GM18858 (cell line): ENCODE measurements around the gene FAM3D.
"Not testable (repeated sequence)": the region's sequence is repeated elsewhere in the genome, so short reads cannot be mapped to it uniquely, and the experiment has no call there.

Experiments used
- ATAC-seq: cut with Tn5 transposase; IDR thresholded peaks from one replicate; pipeline ENCODE4 v1.9.1; 2021; ENCODE audit not compliant: unreplicated experiment

The FAM3D gene

DNA sequence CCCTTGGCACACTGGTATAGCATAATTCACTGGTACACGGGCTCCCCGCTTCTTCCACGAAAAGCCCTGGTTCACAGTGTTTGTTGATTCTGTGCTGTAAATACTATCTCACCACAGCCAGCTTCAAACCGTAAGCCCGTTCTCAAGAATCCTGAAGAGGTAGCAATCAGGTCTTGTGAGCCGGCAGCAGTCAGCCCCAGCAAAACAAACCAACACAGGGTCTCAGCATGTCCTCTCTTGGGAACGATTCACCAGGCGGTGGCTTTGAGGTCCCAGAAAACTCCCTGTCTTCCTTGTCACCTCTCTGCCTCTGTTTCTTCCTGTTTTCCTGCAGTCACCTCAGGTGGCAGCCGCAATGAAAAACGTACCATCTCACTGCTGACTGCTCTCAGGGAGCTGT, 19.1 kb upstream of the FAM3D start:
- no peak for ATAC-seq

DNA sequence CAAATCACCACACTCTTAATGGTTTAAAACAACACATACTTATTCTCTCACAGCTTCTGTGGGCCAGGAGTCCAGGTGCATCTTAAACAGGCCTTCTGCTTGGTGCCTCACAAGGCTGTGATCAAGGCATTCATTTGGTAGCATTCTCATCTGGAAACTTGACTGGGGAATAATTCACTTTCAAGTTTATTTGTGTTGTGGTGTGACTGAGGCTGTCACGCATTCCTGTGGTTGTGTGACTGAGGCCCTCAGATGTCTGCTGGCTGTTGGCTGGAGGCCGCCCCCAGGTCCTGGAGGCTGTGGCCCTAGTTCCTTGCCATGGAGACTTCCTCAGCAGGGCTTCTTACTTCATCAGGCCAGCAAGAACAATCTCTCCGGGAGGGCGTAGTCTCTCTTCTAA, 16.9 kb upstream of the FAM3D start:
- ATAC-seq: no peak

DNA sequence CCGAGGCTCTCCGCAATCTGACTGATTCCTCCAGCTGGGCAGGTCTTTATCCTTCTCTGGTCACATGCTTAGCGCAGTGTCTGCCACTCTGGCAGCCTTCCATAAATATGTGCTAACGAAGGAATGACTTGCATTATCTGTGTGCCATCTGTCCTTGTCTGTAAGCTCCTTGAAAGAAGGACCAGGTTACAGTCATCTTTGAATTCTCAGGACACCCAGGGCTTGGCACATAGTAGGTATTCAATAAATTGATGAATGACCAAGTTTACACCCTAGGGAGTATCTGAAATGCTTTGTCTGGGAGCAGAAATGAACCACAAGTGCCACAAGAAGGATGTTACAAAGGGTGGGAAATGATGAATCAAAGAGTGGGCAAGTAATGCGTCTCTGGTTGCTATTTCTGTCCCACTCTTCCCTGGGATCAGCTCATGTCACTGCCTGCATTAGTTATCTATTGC, 16.5 kb upstream of the FAM3D start:
- ATAC-seq: no peak

DNA sequence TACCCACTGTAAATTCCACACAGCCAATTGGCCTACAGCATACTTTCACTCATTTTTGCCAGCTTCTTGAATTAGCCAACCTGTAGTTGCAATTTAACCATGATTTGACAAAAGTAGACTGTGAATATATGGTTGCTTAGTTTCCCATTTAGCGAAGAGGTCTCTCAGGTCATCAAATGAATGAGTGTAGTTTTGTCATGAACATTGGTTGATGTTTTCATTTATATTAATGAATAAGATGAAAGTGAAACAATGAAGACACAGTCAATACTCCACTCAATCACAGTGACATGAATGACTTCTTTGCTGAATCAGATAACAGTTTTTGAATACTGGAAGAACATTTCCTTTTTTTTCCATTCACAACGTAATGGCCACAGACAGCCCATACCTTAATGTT, 15.3 kb upstream of the FAM3D start:
- no peak for ATAC-seq

DNA sequence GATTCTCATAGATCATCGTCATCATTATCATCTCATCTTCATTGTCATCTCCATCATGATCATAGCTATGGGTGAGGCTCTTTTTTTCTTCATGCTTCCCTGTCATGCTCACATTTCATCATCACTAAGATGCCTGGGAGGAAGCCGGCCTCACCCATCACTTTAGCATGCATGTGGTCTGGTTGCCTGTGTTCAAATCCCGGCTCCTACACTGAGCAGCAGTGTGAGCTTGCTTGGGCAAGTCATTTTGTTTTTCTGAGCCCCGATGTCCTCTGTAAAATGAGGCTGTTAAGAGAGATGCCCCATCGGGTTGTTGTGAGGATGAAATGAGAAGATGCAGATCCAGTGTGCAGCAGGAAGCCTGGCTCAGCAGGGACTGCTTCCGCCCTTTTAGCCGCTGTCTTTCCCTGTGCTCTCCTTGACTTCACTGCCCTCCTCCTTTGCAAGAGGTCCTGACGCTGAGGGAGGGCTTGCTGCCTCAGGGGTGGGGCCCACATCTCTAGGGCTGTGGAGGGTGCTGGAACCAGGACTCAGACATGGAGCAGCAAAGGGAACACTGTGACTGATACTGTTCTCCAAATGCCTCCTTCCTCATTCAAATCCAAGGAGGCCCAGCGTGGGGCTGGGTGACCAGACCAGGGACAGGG, 14.4 kb upstream of the FAM3D start:
- no peak for ATAC-seq

DNA sequence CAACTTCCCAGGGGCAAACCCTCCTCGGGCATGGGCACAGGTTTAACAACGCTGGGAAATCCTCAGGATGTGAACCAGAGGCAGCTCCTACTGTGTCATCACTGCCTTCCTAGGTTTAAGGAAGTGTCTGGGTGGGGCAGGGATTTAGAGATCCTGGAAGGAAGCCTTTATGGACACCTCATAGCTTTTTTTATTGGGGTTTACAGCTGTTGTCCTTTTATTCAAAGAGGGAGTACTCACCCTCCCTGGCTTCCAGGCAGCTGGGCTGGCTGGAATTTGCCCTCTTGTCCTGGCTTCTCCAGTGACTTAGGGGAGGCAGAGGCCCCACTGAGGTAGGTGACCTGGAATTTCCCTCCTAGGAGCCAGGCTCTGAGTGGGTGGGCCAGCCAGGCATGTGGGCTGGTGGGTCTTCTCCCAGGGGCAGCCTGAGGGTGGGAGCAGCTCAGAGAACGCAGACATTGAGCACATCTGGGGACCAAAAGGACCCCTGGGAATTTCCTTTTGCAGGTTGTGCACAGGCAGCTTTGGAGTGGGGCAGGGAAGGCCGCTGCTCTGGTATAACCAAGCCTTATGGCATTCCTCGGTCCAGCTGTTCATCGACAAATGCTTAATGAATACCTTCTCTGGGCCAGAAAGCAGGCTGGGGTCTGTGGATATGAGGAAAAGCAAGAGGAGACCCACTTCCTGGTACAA, 13.5 kb upstream of the FAM3D start:
- no peak for ATAC-seq

DNA sequence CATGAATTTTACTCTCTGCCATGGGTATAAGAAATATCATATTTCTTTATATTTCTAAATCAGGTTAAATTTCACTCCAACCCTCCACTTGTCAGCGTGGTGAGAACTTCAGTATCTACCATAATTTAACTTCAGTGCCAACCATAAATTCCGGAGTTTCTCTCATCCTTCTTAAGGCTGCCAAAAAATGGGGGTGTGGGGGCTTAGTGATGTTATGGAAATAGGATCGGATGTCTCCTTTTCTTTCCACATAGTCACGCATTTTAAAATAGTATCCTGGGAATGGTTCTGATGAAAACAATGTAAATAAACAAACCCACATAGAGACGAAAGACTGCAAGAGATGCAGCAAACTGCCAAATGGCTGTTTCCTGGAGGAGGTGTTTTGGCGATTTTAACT, 12.9 kb upstream of the FAM3D start:
- no peak for ATAC-seq

DNA sequence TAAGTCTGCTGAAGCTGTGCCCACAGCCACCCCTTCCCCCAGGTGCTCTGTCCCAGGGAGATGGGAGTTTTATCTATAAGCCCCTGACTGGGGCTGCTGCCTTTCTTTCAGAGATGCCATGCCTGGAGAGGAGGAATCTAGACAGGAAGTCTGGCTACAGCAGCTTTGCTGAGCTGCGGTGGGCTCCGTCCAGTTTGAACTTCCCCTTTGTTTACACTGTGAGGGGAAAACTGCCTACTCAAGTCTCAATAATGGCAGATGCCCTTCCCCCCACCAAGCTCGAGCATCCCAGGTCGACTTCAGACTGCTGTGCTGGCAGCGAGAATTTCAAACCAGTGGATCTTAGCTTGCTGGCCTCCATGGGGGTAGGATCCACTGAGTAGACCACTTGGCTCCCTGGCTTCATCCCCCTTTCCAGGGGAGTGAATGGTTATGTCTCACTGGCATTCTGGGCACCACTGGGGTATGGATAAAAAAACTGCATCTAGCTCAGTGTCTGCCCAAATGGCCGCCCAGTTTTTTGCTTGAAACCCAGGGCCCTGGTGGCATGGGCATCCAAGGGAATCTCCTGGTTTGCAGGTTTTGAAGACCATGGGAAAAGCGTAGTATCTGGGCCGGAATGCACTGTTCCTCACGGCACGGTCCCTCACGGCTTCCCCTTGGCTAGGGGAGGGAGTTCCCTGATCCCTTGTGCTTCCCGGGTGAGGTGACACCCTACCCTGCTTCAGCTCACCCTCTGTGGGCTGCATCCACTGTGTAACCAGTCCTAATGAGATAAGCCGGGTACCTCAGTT, 11.8 kb upstream of the FAM3D start:
- not testable (repeated sequence) for ATAC-seq

DNA sequence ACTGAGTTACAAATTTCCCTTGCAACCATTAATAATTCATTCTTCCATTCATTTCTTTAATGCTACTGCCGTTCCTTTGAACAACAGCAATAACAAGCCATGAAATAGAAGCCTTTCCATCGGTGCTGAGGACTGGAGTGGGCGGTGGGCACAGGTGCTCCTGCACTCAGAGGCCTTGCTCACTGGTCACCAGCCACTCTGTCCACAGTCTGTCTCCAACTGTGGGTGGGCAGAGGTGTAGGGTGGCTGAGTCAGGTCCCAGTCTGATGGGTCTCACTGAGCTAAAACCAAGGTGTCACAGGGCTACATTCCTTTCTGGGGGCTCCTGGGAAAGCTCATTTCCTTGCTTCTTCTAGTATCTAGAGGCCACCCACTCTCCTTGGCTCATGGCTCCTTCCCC, 6.3 kb upstream of the FAM3D start:
- ATAC-seq: no peak

DNA sequence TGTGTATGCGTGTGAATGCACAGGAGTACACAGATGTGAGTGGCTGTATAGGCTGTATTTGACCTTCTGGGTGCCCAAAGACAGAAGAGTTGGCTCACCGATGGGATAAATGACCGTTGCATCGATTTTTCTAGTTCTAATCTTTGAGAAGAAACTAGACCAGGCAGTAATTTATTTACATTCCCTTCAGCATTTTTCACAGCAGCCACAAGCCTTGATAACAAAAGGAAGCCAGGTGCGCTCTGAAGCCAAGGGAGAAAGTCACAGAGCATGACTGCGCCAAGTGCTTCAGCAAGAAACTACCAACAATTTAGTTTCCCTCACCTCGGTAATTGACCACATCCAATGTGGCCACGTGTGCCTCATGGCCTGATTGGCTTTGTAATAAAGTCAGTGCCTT, 5.9 kb upstream of the FAM3D start:
- ATAC-seq: no peak

DNA sequence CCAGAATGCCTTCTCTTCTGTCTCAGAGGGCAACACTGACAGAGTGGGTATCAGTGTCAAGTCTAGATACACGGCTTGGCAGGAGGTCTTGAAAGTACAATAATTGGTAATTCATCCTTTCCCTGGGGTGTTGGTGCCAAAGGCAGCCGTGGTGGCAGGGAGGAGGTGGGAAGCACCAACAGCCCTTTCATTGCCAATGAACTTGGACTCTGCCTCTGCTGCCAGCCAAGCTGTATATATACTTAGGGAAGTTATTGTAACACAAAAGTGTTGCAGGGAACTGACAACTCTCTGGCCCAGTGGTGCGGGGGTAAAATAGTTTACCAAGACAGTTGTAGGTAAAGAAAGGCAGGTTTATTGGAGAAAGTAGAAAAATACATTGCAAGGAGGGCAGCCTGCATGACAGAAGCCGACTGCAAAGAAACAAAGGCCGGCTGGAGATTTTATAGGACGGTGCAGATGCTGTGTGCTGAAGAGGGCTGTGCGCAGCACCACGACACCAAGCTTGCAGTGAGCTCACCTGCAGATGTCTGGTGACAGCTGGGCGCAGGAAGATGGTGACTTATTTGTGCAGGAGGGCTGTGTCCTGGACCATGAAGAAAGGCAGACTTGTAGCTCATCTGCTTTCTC, 4.0 kb upstream of the FAM3D start:
- no peak for ATAC-seq

DNA sequence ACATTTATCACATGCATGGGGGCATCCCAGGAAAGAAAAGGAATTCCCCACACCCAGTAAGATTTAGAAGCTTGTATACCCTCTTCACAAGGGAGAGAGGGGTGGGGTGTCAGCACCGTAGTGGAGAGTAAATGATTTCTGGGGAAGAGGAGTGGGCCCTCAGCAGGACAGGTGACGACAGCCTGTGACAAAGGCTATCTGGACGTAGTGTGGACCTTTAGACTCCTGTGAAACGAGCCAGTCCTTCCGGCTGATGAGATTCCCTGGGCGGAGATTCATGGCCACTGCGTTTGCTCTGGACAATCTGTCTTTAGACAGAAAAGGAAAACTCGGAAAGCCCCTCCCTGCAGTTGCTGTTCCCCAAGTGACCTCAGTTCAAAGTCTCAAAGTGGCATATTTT, 1.7 kb upstream of the FAM3D start:
- no peak for ATAC-seq

DNA sequence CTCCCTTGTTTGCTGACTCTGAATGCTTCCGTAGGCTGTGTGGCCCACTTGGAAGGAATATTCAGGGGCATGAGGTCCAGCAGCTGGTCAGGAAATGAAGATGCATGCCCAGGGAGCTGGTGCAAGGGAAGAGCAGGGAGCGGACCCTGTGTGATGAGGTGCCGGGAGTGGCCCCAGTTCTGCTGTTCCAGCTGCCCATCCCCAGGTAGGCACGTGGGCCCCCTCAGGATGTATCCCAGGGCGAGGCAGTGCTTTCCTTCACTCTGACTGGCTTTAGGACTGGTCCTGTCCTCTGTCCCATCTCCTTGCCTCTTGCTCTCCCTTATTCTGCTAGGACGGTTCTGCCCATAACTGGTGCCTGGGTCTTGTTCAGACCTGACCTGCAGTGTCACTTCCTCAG, 1.1 kb upstream of the FAM3D start:
- no peak for ATAC-seq

DNA sequence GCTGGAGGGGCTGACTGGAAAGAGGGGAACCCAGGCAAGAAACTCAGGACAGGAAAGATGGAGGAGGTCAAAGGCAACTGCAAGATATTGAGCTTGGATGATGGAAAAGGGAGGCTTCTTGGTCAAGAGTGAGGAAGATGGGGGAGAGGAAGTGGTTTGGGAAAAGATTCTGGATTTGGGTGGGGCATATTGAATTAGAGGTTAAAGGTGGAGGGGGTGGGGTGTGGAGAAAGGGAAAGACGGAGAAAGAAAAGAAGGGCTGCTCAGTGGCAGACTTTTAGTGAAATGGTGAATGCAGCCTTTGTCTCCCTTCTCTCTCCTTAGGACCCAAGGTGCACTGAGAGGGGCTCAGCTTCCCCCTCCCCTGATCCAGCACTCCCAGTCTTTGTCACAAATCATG, 655 bp upstream of the FAM3D start:
- no peak for ATAC-seq

DNA sequence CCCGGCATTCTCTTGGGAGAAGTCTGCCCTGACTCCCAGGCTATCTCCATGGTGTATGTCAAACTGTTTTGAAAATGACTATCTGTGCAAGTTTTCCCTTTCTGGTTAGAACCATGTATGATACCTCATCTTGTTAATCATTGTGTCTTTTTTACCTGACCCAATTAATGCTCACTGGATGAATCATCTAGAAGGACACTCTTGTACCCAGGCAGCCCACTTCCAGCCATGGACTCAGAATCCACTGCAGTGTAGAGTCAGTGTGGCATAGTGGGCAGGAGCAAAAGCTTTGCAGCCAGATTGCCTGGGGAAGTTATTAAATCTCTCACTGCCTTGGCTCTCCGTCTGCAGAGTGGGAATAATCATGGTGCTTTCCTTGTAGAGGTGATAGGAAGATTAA, 1.2 kb downstream of the FAM3D start:
- no peak for ATAC-seq

DNA sequence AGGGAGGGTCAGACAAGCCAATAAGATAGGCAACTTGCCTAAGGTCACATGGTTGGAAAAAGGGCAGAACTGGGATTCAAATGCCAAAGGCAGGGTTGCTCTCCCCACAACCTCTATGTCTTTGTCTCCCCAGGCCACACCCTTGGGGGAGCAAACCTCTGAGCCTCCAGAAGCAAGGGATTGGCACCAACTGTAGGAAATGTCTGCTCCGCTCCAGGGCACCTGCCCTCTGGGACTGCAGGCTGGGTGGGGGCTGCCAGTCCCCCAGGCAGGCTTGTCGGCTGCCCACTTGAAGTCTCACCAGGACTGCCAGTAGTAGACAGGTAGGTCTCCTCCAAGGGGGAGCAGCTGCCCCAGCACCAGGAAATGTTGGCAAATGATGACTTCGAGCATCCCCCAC, 2.0 kb downstream of the FAM3D start:
- no peak for ATAC-seq

DNA sequence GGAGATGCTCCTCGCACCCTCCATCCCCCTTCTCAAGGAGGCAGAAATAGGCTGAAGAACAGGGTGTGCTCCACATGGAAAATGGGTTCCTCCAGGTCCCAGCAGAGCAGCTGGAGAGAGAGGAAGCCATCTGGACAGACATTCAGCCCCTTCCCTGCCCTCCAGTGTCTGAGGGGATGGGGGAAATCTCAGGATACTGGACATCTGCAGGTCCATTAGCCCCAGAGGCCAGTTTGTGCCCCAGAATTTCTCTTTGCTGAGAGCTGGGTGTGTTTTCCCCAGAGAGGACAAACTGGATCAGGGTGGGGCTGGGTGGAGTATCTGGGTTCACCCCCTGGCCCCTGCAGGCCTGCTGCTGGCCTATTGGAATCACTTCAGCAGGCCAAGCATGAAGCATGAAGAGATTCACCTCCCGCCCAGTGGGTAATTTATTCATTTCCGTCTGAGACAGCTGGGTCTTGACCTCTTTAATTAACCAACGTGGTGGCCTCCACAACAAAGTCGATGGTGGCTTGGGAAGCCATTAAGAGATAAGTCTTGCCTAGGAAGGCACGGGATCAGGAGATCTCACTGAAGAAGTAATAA, 4.6 kb downstream of the FAM3D start:
- ATAC-seq: no peak

DNA sequence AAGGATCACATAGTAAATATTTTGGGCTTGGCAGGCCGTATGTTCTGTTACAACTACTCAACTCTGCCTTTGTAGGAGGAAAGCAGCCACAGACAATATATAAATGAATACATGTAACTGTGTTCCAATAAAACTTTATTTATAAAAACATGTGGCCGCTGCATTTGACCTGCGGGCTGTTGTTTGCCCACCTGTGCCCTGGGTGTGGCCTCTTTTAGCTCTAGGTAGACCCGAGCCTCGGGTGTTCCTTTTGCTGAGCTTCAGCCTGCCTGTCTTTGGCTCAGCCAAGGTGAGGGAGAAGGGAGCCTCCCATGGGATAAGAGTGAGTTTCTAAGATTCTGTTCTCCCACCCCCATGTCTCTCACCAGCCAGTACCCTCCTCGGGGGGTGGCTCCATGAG, 5.6 kb downstream of the FAM3D start:
- no peak for ATAC-seq

DNA sequence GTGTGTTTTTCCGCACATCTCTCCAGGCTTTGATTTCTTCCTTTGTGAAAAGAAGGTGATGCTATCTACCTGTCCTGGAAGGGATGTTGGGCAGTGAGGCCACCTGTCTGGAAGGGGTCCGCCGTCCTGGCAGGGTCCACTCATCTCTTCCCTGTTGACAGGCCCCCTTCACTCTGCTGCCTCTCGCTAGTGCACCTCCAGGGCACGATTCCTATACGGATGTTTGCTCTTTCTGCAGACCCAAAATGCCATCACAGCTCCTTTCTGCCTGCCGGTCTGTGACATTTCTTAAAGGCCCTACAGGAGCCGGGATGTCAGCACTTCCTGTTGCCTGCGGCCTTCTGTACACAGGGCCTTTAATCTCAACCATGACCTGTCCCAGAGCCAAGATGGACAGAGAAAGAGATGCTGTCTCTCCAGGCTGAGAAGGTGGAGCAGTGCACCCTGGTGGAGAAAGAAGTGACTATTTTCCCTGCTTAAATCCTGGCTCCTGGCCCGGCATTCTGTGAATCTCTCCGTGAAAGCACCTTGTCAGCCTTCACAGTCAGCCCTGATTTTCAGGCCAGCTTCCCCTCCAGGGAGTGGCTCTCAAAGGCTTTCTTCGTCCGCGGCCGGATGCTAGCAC, 7.4 kb downstream of the FAM3D start:
- ATAC-seq: no peak

DNA sequence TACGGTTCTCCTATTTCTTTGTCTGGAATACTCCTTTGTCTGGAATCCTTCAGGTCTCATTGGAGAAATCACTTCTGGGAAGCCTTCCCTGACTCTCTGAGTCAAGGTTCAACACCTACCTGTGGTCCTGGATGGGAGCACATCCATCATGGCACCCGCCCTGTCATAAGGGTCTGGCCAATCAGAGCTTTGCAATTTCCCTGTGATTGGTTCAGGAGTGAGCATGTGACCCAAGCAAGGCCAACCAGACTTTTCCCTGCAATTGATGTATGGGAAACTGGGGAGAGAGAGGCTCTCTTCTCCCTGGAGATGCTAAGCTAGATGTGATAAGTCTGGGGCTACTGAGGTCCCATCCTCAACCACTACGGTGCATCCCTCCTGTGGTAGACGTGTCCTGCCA, 8.1 kb downstream of the FAM3D start:
- no peak for ATAC-seq

DNA sequence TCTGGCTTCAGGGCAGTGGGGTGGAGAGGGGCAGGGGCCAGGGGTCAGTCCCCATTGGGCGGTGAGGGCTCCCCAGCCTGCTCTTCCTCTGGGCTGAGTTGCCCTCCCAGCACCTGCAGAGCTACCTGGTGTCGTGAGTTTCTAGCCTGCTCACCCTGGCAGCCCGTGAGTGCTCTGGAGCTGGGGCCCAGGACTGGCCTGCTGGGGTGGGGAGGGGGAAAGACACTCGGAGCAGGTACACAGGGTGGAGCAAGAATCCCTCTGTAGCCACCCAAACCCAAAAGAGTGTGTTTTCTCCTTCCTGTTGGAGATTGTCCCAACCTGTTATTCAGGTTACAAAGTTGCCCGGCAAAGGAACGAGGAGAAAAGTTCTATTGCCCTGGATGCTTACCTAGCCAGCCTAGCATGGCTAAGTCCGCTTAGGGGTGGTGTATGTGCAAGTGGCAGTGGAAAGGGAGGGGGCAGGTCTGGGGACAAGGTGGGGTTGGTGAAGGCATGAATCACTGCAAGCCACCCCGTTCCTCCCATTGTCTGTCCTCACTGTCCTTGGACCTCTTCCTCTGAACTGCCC, 8.9 kb downstream of the FAM3D start:
- no peak for ATAC-seq
